ENCODE results near the gene NDUFS6.
A peak's percentile ranks its signal among the peaks of the same experiment; 100 is the strongest.

NDUFS6 gene

DNA sequence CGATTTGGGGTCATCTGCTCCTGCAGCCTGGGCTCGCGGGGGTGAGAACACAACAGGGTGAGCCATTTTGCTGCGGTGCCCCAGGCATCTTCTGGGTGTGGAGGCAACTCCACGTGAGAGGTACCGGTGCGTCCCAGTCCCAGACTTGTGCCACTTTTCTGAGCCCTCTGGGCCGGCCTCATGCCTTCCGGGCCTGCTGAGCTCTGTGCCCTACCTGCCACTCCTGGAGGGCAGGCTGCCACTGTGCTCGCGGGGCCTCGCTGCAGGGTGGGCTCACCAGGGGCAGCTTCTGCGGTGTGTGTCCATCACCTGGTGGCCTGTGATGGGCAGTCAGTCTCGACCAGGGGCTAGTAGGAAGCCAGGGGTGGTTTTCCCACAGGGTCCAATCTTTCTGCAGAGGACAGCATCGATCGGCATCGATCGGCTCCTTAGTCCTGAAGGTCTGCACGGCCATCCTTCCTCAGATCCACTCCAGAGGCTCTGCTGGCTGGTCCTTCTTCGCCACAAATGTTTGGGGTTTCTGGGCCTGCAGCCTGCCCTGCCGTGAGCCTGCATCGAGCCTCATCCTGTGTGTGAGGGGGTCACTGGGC, 58.9 kb downstream of the NDUFS6 start:
- ChIA-PET CTCF (no interaction called here), POLR2A (no interaction called here)
- TF ChIP-seq ZNF585B (tag by site-specific recombination; IDR thresholded peaks at IDR 0.05) (no peak), AEBP2 (tag by site-specific recombination; IDR thresholded peaks at IDR 0.05; ENCODE audit: borderline replicate concordance) (no peak), ZNF654 (tag by site-specific recombination; IDR thresholded peaks at IDR 0.05; ENCODE audit: low read depth) (no peak)
- TF ChIP-seq, protein P1, sequence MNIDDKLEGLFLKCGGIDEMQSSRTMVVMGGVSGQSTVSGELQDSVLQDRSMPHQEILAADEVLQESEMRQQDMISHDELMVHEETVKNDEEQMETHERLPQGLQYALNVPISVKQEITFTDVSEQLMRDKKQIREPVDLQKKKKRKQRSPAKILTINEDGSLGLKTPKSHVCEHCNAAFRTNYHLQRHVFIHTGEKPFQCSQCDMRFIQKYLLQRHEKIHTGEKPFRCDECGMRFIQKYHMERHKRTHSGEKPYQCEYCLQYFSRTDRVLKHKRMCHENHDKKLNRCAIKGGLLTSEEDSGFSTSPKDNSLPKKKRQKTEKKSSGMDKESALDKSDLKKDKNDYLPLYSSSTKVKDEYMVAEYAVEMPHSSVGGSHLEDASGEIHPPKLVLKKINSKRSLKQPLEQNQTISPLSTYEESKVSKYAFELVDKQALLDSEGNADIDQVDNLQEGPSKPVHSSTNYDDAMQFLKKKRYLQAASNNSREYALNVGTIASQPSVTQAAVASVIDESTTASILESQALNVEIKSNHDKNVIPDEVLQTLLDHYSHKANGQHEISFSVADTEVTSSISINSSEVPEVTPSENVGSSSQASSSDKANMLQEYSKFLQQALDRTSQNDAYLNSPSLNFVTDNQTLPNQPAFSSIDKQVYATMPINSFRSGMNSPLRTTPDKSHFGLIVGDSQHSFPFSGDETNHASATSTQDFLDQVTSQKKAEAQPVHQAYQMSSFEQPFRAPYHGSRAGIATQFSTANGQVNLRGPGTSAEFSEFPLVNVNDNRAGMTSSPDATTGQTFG (tag by site-specific recombination; IDR thresholded peaks at IDR 0.05; ENCODE audit: borderline replicate concordance): no peak
- Histone ChIP-seq H3K4me1 (ENCODE audit: control insufficient read depth, insufficient read depth, low read length) (no peaks in the 10 kb centered on the region), H3K36me3 (ENCODE audit: control insufficient read depth in 2 of 2, insufficient read depth in 1 of 2, low read length in 2 of 2) (no peaks in the 10 kb centered on the region), H3K9me3 (ENCODE audit: control insufficient read depth, insufficient read depth, low read depth, low read length) (no peaks in the 10 kb centered on the region), H3K4me3 (ENCODE audit: low read depth, low read length) (no peak overlapping the region), H3K27ac (ENCODE audit: extremely low read depth, low read depth, low read length) (no peak overlapping the region)

- H3K27ac ChIP-seq (ENCODE audit: extremely low read depth, low read depth, low read length): no peak overlapping the region
- CTCF ChIA-PET: no interaction called here
- POLR2A ChIA-PET: interaction anchor here (0.6 kb wide), 1 partner anchor 797 kb away, joined by 3 read pairs; no protein-coding TSS in a partner anchor
- no peaks in the 10 kb centered on the region for H3K36me3 ChIP-seq (ENCODE audit: control insufficient read depth in 2 of 2, insufficient read depth in 1 of 2, low read length in 2 of 2)
- H3K4me1 ChIP-seq (ENCODE audit: control insufficient read depth, insufficient read depth, low read length): no peaks in the 10 kb centered on the region; the same call in 1 of the 2 replicates
- TF ChIP-seq ZIC2 (tag by site-specific recombination; IDR thresholded peaks at IDR 0.05): peak; percentile 67
- TF ChIP-seq ZNF391 (tag by site-specific recombination; IDR thresholded peaks at IDR 0.05; ENCODE audit: borderline replicate concordance, low read depth): no peak
- no peaks in the 10 kb centered on the region for H3K9me3 ChIP-seq (ENCODE audit: control insufficient read depth, insufficient read depth, low read depth, low read length)
- no peak overlapping the region for H3K4me3 ChIP-seq (ENCODE audit: low read depth, low read length)
Observed at GRCh38 chr5:1860949-1861348, 59.7 kb downstream of the NDUFS6 start.

DNA sequence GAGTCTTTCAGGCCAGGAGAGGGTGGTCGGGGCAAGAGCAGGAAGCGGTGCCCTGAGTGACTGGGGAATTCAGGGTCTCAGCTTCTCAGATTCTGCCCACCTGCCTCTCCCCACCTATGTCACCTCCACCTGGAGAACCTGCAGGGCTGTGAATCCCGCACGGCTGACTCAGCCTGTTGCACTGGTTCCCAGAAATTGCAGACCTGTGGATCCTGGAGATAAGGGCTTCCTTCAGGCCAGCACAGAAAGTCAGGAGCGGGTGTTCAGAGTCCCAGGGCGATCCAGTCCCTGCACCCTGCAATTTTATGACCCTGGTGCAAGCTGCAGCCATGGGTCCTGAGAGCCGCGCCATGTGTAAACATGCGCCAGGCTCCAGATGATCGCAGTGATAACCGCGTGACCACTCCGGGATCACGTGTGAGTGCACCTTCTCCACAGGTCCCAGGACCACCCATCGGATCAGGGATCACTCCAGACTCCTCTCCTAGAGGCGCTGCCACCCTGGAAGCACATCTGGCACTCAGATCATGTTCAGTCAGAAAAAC, 63.8 kb downstream of the NDUFS6 start:
- Histone ChIP-seq H3K36me3 (ENCODE audit: control insufficient read depth in 2 of 2, insufficient read depth in 1 of 2, low read length in 2 of 2) (no peaks in the 10 kb centered on the region), H3K27ac (ENCODE audit: extremely low read depth, low read depth, low read length) (no peak overlapping the region), H3K4me3 (ENCODE audit: low read depth, low read length) (no peak overlapping the region), H3K4me1 (ENCODE audit: control insufficient read depth, insufficient read depth, low read length) (no peaks in the 10 kb centered on the region; the same call in 1 of the 2 replicates), H3K9me3 (ENCODE audit: control insufficient read depth, insufficient read depth, low read depth, low read length) (no peaks in the 10 kb centered on the region)
- CTCF ChIA-PET: no interaction called here
- TF ChIP-seq ZNF48 (tag by site-specific recombination; IDR thresholded peaks at IDR 0.05): no peak
- TF ChIP-seq SCRT2 (tag by site-specific recombination; IDR thresholded peaks at IDR 0.05): peak; percentile 67
- POLR2A ChIA-PET: no interaction called here

GRCh38 chr5:1865486-1865885, 64.3 kb downstream of the NDUFS6 start:
- H3K4me1 ChIP-seq (ENCODE audit: control insufficient read depth, insufficient read depth, low read length): no peaks in the 10 kb centered on the region; the same call in 1 of the 2 replicates
- H3K36me3 ChIP-seq (ENCODE audit: control insufficient read depth in 2 of 2, insufficient read depth in 1 of 2, low read length in 2 of 2): no peaks in the 10 kb centered on the region
- no peak overlapping the region for H3K4me3 ChIP-seq (ENCODE audit: low read depth, low read length)
- POLR2A ChIA-PET: no interaction called here
- H3K27ac ChIP-seq (ENCODE audit: extremely low read depth, low read depth, low read length): no peak overlapping the region
- no peaks in the 10 kb centered on the region for H3K9me3 ChIP-seq (ENCODE audit: control insufficient read depth, insufficient read depth, low read depth, low read length)
- CTCF ChIA-PET: interaction anchor here (0.5 kb wide), 1 partner anchor 772 kb away, joined by 3 read pairs; no protein-coding TSS in a partner anchor
- no peak for TF ChIP-seq ZNF335 (tag by site-specific recombination; conservative IDR thresholded peaks at IDR 0.05)
- TF ChIP-seq SCRT1 (tag by site-specific recombination; IDR thresholded peaks at IDR 0.05; ENCODE audit: borderline replicate concordance): no peak
- no peak for TF ChIP-seq ZNF707 (tag by site-specific recombination; IDR thresholded peaks at IDR 0.05)
- TF ChIP-seq YY1 (tag by site-specific recombination; IDR thresholded peaks at IDR 0.05): no peak
- TF ChIP-seq ZNF660 (tag by site-specific recombination; IDR thresholded peaks at IDR 0.05): no peak
- TF ChIP-seq, protein P2, sequence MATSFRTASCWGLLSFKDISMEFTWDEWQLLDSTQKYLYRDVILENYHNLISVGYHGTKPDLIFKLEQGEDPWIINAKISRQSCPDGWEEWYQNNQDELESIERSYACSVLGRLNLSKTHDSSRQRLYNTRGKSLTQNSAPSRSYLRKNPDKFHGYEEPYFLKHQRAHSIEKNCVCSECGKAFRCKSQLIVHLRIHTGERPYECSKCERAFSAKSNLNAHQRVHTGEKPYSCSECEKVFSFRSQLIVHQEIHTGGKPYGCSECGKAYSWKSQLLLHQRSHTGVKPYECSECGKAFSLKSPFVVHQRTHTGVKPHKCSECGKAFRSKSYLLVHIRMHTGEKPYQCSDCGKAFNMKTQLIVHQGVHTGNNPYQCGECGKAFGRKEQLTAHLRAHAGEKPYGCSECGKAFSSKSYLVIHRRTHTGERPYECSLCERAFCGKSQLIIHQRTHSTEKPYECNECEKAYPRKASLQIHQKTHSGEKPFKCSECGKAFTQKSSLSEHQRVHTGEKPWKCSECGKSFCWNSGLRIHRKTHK (tag by site-specific recombination; IDR thresholded peaks at IDR 0.05): no peak
- no peak for TF ChIP-seq ZNF416 (tag by site-specific recombination; IDR thresholded peaks at IDR 0.05)
- TF ChIP-seq ZNF600 (tag by site-specific recombination; IDR thresholded peaks at IDR 0.05): no peak
- TF ChIP-seq ZBTB21 (tag by site-specific recombination; IDR thresholded peaks at IDR 0.05): no peak
- TF ChIP-seq ZBTB1 (tag by site-specific recombination; IDR thresholded peaks at IDR 0.05): no peak
- TF ChIP-seq YY2 (tag by site-specific recombination; IDR thresholded peaks at IDR 0.05): no peak
- no peak for TF ChIP-seq ZNF555 (tag by site-specific recombination; conservative IDR thresholded peaks at IDR 0.05)
- TF ChIP-seq ZNF266 (tag by site-specific recombination; IDR thresholded peaks at IDR 0.05; ENCODE audit: low read depth): no peak
- no peak for TF ChIP-seq BCL11B (tag by site-specific recombination; IDR thresholded peaks at IDR 0.05; ENCODE audit: low read depth)
